GM23248 (cell line): Measurements from ENCODE around the gene PPM1H.

Experiments used
- EZH2 ChIP-seq: fragments of 200-600 bp; sonication (generic); IDR thresholded peaks from 2 replicates; pipeline ENCODE4 v1.6.1; 2018; ENCODE audit warnings: antibody characterized with exemption, mild to moderate bottlenecking; ENCODE audit not compliant: insufficient read depth, poor library complexity, severe bottlenecking
- EZH2phosphoT487 ChIP-seq: fragments of 200-600 bp; sonication (generic); IDR thresholded peaks from 2 replicates; pipeline ENCODE4 v1.6.1; 2018; ENCODE audit warnings: antibody characterized with exemption, moderate library complexity, mild to moderate bottlenecking, low read depth; ENCODE audit not compliant: insufficient read depth

- TF ChIP-seq EZH2 (no peak), EZH2phosphoT487 (no peak)
Measured at GRCh38 chr12:62676521-62677307, 258.2 kb downstream of the PPM1H start.
